Loucy (cell line): ENCODE measurements around the gene TRABD2B.

Experiments used
- H2AFZ ChIP-seq: fragments of 200-600 bp; sonication (generic); 2 replicates; pipeline ENCODE4 v1.6.0; 2016; ENCODE audit warnings: antibody characterized with exemption, mild to moderate bottlenecking, low read length, moderate library complexity
- H3F3A ChIP-seq: fragments of 200-600 bp; 2 replicates; pipeline ENCODE4 v1.6.0; 2016; ENCODE audit warnings: antibody characterized with exemption, low read depth, mild to moderate bottlenecking
- H3K27me3 ChIP-seq: fragments of 200-600 bp; sonication (generic); 2 replicates; pipeline ENCODE4 v1.6.1; 2014; ENCODE audit warnings: low read length, mild to moderate bottlenecking; ENCODE audit not compliant: insufficient read depth, poor library complexity, severe bottlenecking
- H3K36me3 ChIP-seq: fragments of 200-600 bp; sonication (generic); 2 replicates; pipeline ENCODE4 v1.6.1; 2016; ENCODE audit warnings: low read length; ENCODE audit not compliant: insufficient read depth
- H3K4me1 ChIP-seq: fragments of 200-600 bp; sonication (generic); 2 replicates; pipeline ENCODE4 v1.5.1; 2014; ENCODE audit warnings: low read length, mild to moderate bottlenecking; ENCODE audit not compliant: insufficient read depth, poor library complexity, severe bottlenecking
- H3K4me2 ChIP-seq: fragments of 200-600 bp; sonication (generic); 2 replicates; pipeline ENCODE4 v1.6.0; 2014; ENCODE audit warnings: antibody characterized with exemption, low read length, low read depth, mild to moderate bottlenecking; ENCODE audit not compliant: poor library complexity, severe bottlenecking
- H3K4me3 ChIP-seq: fragments of 200-600 bp; sonication (generic); 2 replicates; pipeline ENCODE4 v1.5.1; 2014; ENCODE audit warnings: low read length, mild to moderate bottlenecking, mixed read lengths; ENCODE audit not compliant: poor library complexity, severe bottlenecking
- H3K79me2 ChIP-seq: fragments of 200-600 bp; sonication (generic); 2 replicates; pipeline ENCODE4 v1.6.1; 2014; ENCODE audit warnings: low read length; ENCODE audit not compliant: insufficient read depth
- H3K9ac ChIP-seq: fragments of 200-600 bp; sonication (generic); 2 replicates; pipeline ENCODE4 v1.6.0; 2014; ENCODE audit warnings: mild to moderate bottlenecking, low read depth, low read length, moderate library complexity; ENCODE audit not compliant: poor library complexity, severe bottlenecking
- H3K9me2 ChIP-seq: fragments of 200-600 bp; sonication (generic); replicated peaks from 2 replicates; pipeline ENCODE4 v1.6.1; 2016; ENCODE audit warnings: low read depth, low read length, mixed read lengths
- H3K9me3 ChIP-seq: fragments of 200-600 bp; sonication (generic); 2 replicates; pipeline ENCODE4 v1.6.1; 2014; ENCODE audit warnings: mild to moderate bottlenecking, antibody characterized with exemption, low read length, low read depth; ENCODE audit not compliant: insufficient read depth
- H4K20me1 ChIP-seq: fragments of 200-600 bp; sonication (generic); 2 replicates; pipeline ENCODE4 v1.6.0; 2014; ENCODE audit warnings: antibody characterized with exemption, low read length, mild to moderate bottlenecking; ENCODE audit not compliant: insufficient read depth, poor library complexity, severe bottlenecking
- EZH2phosphoT487 ChIP-seq: fragments of 200-600 bp; IDR thresholded peaks from 2 replicates; pipeline ENCODE4 v1.6.1; 2018; ENCODE audit warnings: antibody characterized with exemption, mild to moderate bottlenecking, moderate library complexity, borderline replicate concordance
- TF ChIP-seq, protein P1 (sequence below): fragments of 200-600 bp; sonication (generic); conservative IDR thresholded peaks from 2 replicates; pipeline ENCODE4 v1.5.1; 2014; ENCODE audit warnings: mild to moderate bottlenecking, antibody characterized with exemption, low read length

TRABD2B gene

GRCh38 chr1:47756006-47756405, 241.2 kb downstream of the TRABD2B start:
- Histone ChIP-seq H2AFZ (no peak overlapping the region), H3K9ac (no peak overlapping the region), H3K79me2 (no peaks in the 10 kb centered on the region), H3K36me3 (no peaks in the 10 kb centered on the region), H3K4me1 (no peaks in the 10 kb centered on the region), H3F3A (no peaks in the 10 kb centered on the region), H3K4me3 (no peak overlapping the region), H3K9me3 (no peaks in the 10 kb centered on the region), H3K27me3 (no peaks in the 10 kb centered on the region), H3K4me2 (no peak overlapping the region), H4K20me1 (no peaks in the 10 kb centered on the region), H3K9me2 (no peaks in the 10 kb centered on the region)
- TF ChIP-seq EZH2phosphoT487 = no peak
- TF ChIP-seq, protein P1, sequence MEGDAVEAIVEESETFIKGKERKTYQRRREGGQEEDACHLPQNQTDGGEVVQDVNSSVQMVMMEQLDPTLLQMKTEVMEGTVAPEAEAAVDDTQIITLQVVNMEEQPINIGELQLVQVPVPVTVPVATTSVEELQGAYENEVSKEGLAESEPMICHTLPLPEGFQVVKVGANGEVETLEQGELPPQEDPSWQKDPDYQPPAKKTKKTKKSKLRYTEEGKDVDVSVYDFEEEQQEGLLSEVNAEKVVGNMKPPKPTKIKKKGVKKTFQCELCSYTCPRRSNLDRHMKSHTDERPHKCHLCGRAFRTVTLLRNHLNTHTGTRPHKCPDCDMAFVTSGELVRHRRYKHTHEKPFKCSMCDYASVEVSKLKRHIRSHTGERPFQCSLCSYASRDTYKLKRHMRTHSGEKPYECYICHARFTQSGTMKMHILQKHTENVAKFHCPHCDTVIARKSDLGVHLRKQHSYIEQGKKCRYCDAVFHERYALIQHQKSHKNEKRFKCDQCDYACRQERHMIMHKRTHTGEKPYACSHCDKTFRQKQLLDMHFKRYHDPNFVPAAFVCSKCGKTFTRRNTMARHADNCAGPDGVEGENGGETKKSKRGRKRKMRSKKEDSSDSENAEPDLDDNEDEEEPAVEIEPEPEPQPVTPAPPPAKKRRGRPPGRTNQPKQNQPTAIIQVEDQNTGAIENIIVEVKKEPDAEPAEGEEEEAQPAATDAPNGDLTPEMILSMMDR = no peak

DNA sequence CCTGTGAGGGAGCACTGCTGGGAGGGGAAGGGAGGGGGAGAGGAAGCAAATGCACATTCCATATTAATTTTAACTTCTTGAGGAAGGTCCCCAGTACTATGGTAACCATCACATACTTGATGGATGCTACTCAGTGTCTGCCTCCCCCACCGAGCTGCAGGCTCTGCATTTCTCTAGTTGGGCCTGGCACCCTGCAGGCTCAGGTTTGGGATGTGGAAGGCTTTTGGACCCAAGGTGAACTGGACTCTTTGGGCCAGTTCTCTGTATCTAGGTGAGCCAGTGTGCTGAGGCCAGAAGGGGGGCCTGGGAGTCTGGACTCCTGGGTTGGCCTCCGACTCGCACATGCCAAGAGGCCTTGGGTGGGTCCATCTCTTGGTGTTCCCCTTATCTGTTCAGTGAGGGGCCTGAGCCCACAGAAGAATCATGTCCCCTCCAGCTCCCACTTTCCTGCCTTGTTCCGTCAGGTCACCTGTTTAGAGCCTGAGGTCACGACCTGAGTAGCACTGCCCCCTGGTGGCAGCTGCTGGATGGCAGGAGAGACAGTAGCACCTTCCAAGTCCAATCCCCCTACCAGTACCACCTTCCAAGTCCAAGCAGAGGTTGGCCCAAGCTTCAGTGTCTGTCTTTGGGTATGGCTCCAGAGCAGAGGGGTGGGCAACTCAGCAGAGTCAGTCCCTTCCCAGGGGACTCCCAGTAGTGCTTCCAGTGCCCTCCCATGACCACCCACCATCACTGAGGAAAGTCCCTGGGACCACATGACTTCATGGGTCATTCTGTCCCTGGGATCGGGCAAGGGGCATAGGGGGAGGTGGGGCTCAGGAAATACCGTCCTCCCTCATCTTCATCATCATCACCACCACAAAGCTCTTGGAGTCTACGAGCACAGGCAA, 241.8 kb downstream of the TRABD2B start:
- no peaks in the 10 kb centered on the region for H3K9me2 ChIP-seq
- no peaks in the 10 kb centered on the region for H3K4me1 ChIP-seq
- no peak for TF ChIP-seq EZH2phosphoT487
- TF ChIP-seq, protein P1 = peak; percentile 85
- no peak overlapping the region for H2AFZ ChIP-seq
- no peaks in the 10 kb centered on the region for H3F3A ChIP-seq
- H3K4me2 ChIP-seq = no peak overlapping the region
- no peaks in the 10 kb centered on the region for H4K20me1 ChIP-seq
- no peaks in the 10 kb centered on the region for H3K36me3 ChIP-seq
- no peaks in the 10 kb centered on the region for H3K79me2 ChIP-seq
- H3K27me3 ChIP-seq = no peaks in the 10 kb centered on the region
- H3K9ac ChIP-seq = no peak overlapping the region
- H3K4me3 ChIP-seq = no peak overlapping the region
- H3K9me3 ChIP-seq = no peaks in the 10 kb centered on the region

DNA sequence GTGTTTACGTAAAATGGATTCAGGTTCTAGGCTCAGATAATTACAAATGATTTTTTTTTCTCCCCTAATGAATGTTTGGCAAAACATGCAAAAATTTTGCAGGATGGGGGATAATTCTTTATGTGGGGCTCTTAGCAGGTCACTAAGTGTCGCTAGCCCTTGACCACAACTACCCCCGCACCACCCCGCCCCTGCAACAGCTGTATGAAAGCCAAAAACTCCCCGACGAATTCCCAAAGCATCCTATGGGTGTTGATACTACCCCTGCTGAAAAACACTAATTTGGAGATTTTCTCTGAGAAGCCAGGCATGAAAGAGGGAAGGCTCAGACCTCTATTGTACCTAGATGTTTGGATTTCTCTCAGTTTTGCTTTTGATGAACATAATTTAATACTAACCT, 243.0 kb downstream of the TRABD2B start:
- no peaks in the 10 kb centered on the region for H3K4me1 ChIP-seq
- no peaks in the 10 kb centered on the region for H3K79me2 ChIP-seq

More for the DNA sequence above, 243.0 kb downstream of the TRABD2B start:
- no peaks in the 10 kb centered on the region for H3K9me3 ChIP-seq
- H3K9me2 ChIP-seq = no peaks in the 10 kb centered on the region
- no peak overlapping the region for H3K9ac ChIP-seq
- H3F3A ChIP-seq = no peaks in the 10 kb centered on the region
- no peak for TF ChIP-seq EZH2phosphoT487
- TF ChIP-seq, protein P1 = no peak
- no peak overlapping the region for H3K4me3 ChIP-seq
- H3K4me2 ChIP-seq = no peak overlapping the region
- no peaks in the 10 kb centered on the region for H3K36me3 ChIP-seq
- no peaks in the 10 kb centered on the region for H3K27me3 ChIP-seq
- no peaks in the 10 kb centered on the region for H4K20me1 ChIP-seq
- no peak overlapping the region for H2AFZ ChIP-seq
